RWPE2 (cell line): ENCODE data around the gene RPS3.

Experiments used
- ATAC-seq: fragments of 200-7000 bp; cut with Tn5 transposase; 3 replicates; pipeline ENCODE4 v1.9.1; 2021; ENCODE audit warnings: low read depth
- DNase-seq: peaks from one replicate; pipeline ENCODE4 v3.0.0-alpha.2; 2020; ENCODE audit warnings: low spot score
- H3K27ac ChIP-seq: fragments of 450-650 bp; 2 replicates; pipeline ENCODE4 v1.5.1; 2017; ENCODE audit warnings: mild to moderate bottlenecking; ENCODE audit not compliant: poor library complexity, severe bottlenecking
- H3K27me3 ChIP-seq: fragments of 250-450 bp; sonication (Bioruptor Pico); 2 replicates; pipeline ENCODE4 v1.5.1; 2021; ENCODE audit warnings: mild to moderate bottlenecking, moderate library complexity; ENCODE audit not compliant: insufficient read depth, poor library complexity, severe bottlenecking
- H3K36me3 ChIP-seq: fragments of 250-450 bp; sonication (Bioruptor Pico); 2 replicates; pipeline ENCODE4 v1.5.1; 2020; ENCODE audit warnings: low read depth, mild to moderate bottlenecking, moderate library complexity
- H3K4me1 ChIP-seq: fragments of 250-450 bp; sonication (Bioruptor Pico); 2 replicates; pipeline ENCODE4 v1.5.1; 2021; ENCODE audit warnings: mild to moderate bottlenecking, moderate library complexity; ENCODE audit not compliant: insufficient read depth, poor library complexity, severe bottlenecking
- H3K4me3 ChIP-seq: fragments of 250-450 bp; sonication (Bioruptor Pico); 2 replicates; pipeline ENCODE4 v1.5.1; 2021; ENCODE audit warnings: mild to moderate bottlenecking, moderate library complexity; ENCODE audit not compliant: severe bottlenecking
- H3K9me3 ChIP-seq: fragments of 250-450 bp; sonication (Bioruptor Pico); 2 replicates; pipeline ENCODE4 v1.5.1; 2021; ENCODE audit warnings: mild to moderate bottlenecking, moderate library complexity; ENCODE audit not compliant: severe bottlenecking
- CTCF ChIP-seq: fragments of 450-650 bp; IDR thresholded peaks from one replicate; pipeline ENCODE4 v1.5.1; 2017; ENCODE audit warnings: mild to moderate bottlenecking, moderate library complexity; ENCODE audit not compliant: poor library complexity, severe bottlenecking

RPS3 gene

DNA sequence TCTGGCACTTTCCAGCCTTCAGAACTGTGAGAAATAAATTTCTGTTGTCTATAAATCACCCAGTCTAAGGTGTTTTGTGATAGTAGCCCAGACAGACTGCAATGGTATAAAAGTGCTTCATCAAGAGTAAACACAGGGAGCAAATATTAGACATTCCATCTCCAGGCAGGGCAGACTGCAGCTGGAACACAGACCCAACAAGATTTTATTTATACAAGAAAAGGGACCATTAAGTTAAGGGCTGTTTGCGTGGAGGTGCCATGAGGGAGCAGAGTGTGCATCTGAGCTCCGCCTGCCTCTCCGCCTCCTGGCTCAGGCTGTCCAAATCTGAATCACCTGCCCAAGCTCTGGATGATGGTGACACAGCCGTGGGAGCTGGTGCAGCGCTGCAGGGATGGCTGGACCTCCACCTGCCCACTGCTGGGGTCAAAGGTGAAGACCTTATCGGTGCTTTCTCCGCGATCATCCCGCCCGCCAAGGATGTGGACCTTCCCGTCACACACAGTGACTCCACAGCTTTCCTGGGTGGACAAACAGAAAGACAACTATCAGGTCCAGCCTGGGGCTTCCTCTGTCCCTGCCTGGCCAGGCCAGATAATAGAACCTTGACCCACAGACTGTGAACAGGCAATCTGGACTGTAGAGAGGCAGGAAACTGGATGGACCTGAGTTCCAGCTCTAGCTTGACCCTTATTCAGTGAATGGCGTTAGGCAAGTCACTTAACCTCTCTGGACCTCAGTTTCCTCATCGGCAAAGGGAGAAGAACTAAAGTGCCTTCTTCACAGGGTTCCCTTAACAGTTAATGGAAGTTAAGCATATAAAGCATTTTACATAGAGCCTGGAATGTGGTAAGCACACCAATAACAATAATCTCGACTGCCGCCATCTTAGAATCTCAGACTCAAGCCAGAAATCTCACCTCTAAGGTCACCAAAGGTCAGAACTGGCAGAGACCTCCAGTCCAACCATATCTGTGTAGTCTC, 23.2 kb downstream of the RPS3 start:
- ATAC-seq, result 0 out of 3 replicates have a peak, but pooled peaks have one; percentile 8
- no peaks in the 10 kb centered on the region for H3K9me3 ChIP-seq
- no peak for DNase-seq
- peaks cover 22% of the 10 kb centered on the region for H3K36me3 ChIP-seq
- peaks cover 26% of the 10 kb centered on the region for H3K4me1 ChIP-seq
- TF ChIP-seq CTCF, result no peak
- H3K4me3 ChIP-seq, result no peak overlapping the region
- peak overlapping the region; percentile 92 for H3K27ac ChIP-seq
- H3K27me3 ChIP-seq, result no peaks in the 10 kb centered on the region

GRCh38 chr11:75423721-75424120, 24.4 kb downstream of the RPS3 start:
- Histone ChIP-seq H3K36me3 (peaks cover 17% of the 10 kb centered on the region), H3K27ac (no peak overlapping the region), H3K4me3 (no peak overlapping the region), H3K9me3 (no peaks in the 10 kb centered on the region), H3K27me3 (no peaks in the 10 kb centered on the region), H3K4me1 (peaks cover 17% of the 10 kb centered on the region)
- no peak for DNase-seq
- ATAC-seq, result no peak
- TF ChIP-seq CTCF, result no peak

- Histone ChIP-seq H3K27me3 (peaks cover 3% of the 10 kb centered on the region), H3K9me3 (no peaks in the 10 kb centered on the region), H3K4me3 (no peak overlapping the region), H3K4me1 (peaks cover 13% of the 10 kb centered on the region), H3K36me3 (peaks cover 17% of the 10 kb centered on the region), H3K27ac (no peak overlapping the region)
- ATAC-seq (no peak), DNase-seq (no peak)
- no peak for TF ChIP-seq CTCF
These were observed 25.1 kb downstream of the RPS3 start for GRCh38 chr11:75424396-75424795.

DNA sequence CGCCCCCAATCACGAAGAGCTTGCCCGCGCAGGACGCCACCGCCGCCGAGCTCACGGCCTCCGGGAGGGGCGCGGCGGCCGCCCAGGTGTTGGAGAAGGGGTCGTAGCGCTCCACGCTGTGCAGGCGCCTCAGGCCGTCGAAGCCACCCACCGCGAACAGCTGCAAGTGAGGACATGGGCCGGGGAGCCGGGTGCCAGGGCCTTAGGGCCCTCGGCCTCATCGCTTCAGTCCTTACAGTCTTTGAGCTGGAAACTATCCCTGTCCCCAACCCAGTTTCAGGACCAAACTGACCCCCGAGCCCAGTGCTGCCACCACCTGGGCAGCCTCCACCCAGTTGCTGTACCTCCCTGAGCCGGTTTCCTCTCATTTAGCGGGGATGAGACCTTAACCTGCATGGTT, 26.1 kb downstream of the RPS3 start:
- Histone ChIP-seq H3K27ac (no peak overlapping the region), H3K9me3 (no peaks in the 10 kb centered on the region), H3K36me3 (peaks cover 14% of the 10 kb centered on the region), H3K4me1 (peaks cover 5% of the 10 kb centered on the region), H3K4me3 (no peak overlapping the region), H3K27me3 (peaks cover 4% of the 10 kb centered on the region)
- peak; percentile 7 for TF ChIP-seq CTCF
- DNase-seq (peak; percentile 38), ATAC-seq (no peak)

- Histone ChIP-seq H3K27me3 (peaks cover 4% of the 10 kb centered on the region), H3K4me1 (peaks cover 2% of the 10 kb centered on the region), H3K36me3 (peaks cover 13% of the 10 kb centered on the region), H3K4me3 (no peak overlapping the region), H3K27ac (no peak overlapping the region), H3K9me3 (no peaks in the 10 kb centered on the region)
- DNase-seq (no peak), ATAC-seq (no peak)
- TF ChIP-seq CTCF, result no peak
These were observed 27.4 kb downstream of the RPS3 start for GRCh38 chr11:75426720-75427086.
